ENCODE results near the gene TRIM14.

TRIM14 gene

GRCh38 chr9:98020476-98021145 lies 98.4 kb downstream of the TRIM14 start:
- TF ChIP-seq SIN3A (IDR thresholded peaks at IDR 0.05; ENCODE audit: borderline replicate concordance, insufficient read depth, low read length) (no peak), POLR2AphosphoS5 (IDR thresholded peaks at IDR 0.05; ENCODE audit: low read depth, low read length) (no peak)
